Stimulated activated memory B cell treated with anti-CD40 and anti-IgM and Interleukin-4, amounts not matched to agents 10 μg/mL and 1 μg/mL and 100 μg/mL, for 72 hours (primary cell): ENCODE data around the gene SH3BP5.
"Not testable (repeated sequence)": the region's sequence is repeated elsewhere in the genome, so short reads cannot be mapped to it uniquely, and the experiment has no call there.

Source experiments
- ATAC-seq: fragments of 150-1000 bp; cut with Tn5 transposase; 2 replicates; pipeline ENCODE4 v1.10.0; 2021
- H3K27ac Mint-ChIP-seq: one replicate; pipeline ENCODE4 v1.8.0; 2022; ENCODE audit warnings: mild to moderate bottlenecking, mixed read lengths
- H3K27me3 Mint-ChIP-seq: one replicate; pipeline ENCODE4 v1.8.0; 2022; ENCODE audit warnings: mixed read lengths
- H3K36me3 Mint-ChIP-seq: one replicate; pipeline ENCODE4 v1.8.0; 2022; ENCODE audit warnings: mixed read lengths
- H3K4me1 Mint-ChIP-seq: one replicate; pipeline ENCODE4 v1.8.0; 2022; ENCODE audit warnings: mixed read lengths
- H3K4me3 Mint-ChIP-seq: one replicate; pipeline ENCODE4 v1.8.0; 2022; ENCODE audit warnings: mild to moderate bottlenecking, moderate library complexity, mixed read lengths
- H3K9me3 Mint-ChIP-seq: one replicate; pipeline ENCODE4 v1.8.0; 2022; ENCODE audit warnings: mixed read lengths

Gene SH3BP5

GRCh38 chr3:15332405-15333098 is at the start of gene SH3BP5:
TSS of gene SH3BP5 (minus strand) at chr3:15332586. CDS start at chr3:15332408, 178 bp downstream.
- Mint-ChIP-seq H3K36me3 (peaks cover 8% of the 10 kb centered on the region), H3K27me3 (no peaks in the 10 kb centered on the region), H3K27ac (peak within 1 kb of the TSS; percentile 90), H3K4me1 (peaks cover 52% of the 10 kb centered on the region), H3K9me3 (no peaks in the 10 kb centered on the region), H3K4me3 (peak within 1 kb of the TSS; percentile 95)
- ATAC-seq, result peak; percentile 93

GRCh38 chr3:15380980-15381890 is 48.8 kb upstream of the SH3BP5 start:
- H3K9me3 Mint-ChIP-seq, result peaks cover 5% of the 10 kb centered on the region
- peaks cover 4% of the 10 kb centered on the region for H3K36me3 Mint-ChIP-seq
- no peak for ATAC-seq
- H3K4me3 Mint-ChIP-seq, result no peak overlapping the region
- no peaks in the 10 kb centered on the region for H3K27me3 Mint-ChIP-seq
- H3K4me1 Mint-ChIP-seq, result peaks cover 53% of the 10 kb centered on the region
- H3K27ac Mint-ChIP-seq, result peak overlapping the region; percentile 40

GRCh38 chr3:15377961-15378791 is 45.8 kb upstream of the SH3BP5 start:
- H3K4me3 Mint-ChIP-seq, result no peak overlapping the region
- ATAC-seq, result peak; percentile 96
- H3K9me3 Mint-ChIP-seq, result no peaks in the 10 kb centered on the region
- no peaks in the 10 kb centered on the region for H3K36me3 Mint-ChIP-seq
- H3K27me3 Mint-ChIP-seq, result no peaks in the 10 kb centered on the region
- H3K27ac Mint-ChIP-seq, result peak overlapping the region; percentile 72
- H3K4me1 Mint-ChIP-seq, result peaks cover 29% of the 10 kb centered on the region

GRCh38 chr3:15375461-15376000 is 43.1 kb upstream of the SH3BP5 start:
- Mint-ChIP-seq H3K4me3 (no peak overlapping the region), H3K27me3 (no peaks in the 10 kb centered on the region), H3K9me3 (no peaks in the 10 kb centered on the region), H3K4me1 (peaks cover 16% of the 10 kb centered on the region), H3K27ac (peak overlapping the region; percentile 58), H3K36me3 (no peaks in the 10 kb centered on the region)
- no peak for ATAC-seq

- Mint-ChIP-seq H3K36me3 (no peaks in the 10 kb centered on the region), H3K4me1 (peaks cover 21% of the 10 kb centered on the region), H3K27me3 (no peaks in the 10 kb centered on the region), H3K4me3 (no peak overlapping the region), H3K9me3 (no peaks in the 10 kb centered on the region), H3K27ac (no peak overlapping the region)
- no peak for ATAC-seq
Observed at GRCh38 chr3:15372918-15373317, 40.5 kb upstream of the SH3BP5 start.

- H3K4me1 Mint-ChIP-seq, result peaks cover 30% of the 10 kb centered on the region
- no peak for ATAC-seq
- no peak overlapping the region for H3K4me3 Mint-ChIP-seq
- H3K36me3 Mint-ChIP-seq, result no peaks in the 10 kb centered on the region
- no peaks in the 10 kb centered on the region for H3K9me3 Mint-ChIP-seq
- H3K27me3 Mint-ChIP-seq, result no peaks in the 10 kb centered on the region
- no peak overlapping the region for H3K27ac Mint-ChIP-seq
Observed at GRCh38 chr3:15368561-15369135, 36.3 kb upstream of the SH3BP5 start.

- Mint-ChIP-seq H3K9me3 (no peaks in the 10 kb centered on the region), H3K4me1 (peaks cover 40% of the 10 kb centered on the region), H3K27ac (peak overlapping the region; percentile 72), H3K36me3 (no peaks in the 10 kb centered on the region), H3K4me3 (no peak overlapping the region), H3K27me3 (no peaks in the 10 kb centered on the region)
- no peak for ATAC-seq
Observed at GRCh38 chr3:15367059-15367458, 34.7 kb upstream of the SH3BP5 start.

GRCh38 chr3:15364078-15364477 is 31.7 kb upstream of the SH3BP5 start:
- not testable (repeated sequence) for H3K9me3 Mint-ChIP-seq, ATAC-seq, H3K4me3 Mint-ChIP-seq, H3K36me3 Mint-ChIP-seq, H3K27me3 Mint-ChIP-seq
- Mint-ChIP-seq H3K27ac (peak overlapping the region; percentile 30), H3K4me1 (peaks cover 57% of the 10 kb centered on the region)

GRCh38 chr3:15361494-15362214 is 29.3 kb upstream of the SH3BP5 start:
- Mint-ChIP-seq H3K9me3 (no peaks in the 10 kb centered on the region), H3K36me3 (no peaks in the 10 kb centered on the region), H3K27me3 (no peaks in the 10 kb centered on the region), H3K4me3 (peak overlapping the region; percentile 66), H3K4me1 (peaks cover 40% of the 10 kb centered on the region), H3K27ac (peak overlapping the region; percentile 96)
- peak; percentile 93 for ATAC-seq

GRCh38 chr3:15360788-15361493 is 28.6 kb upstream of the SH3BP5 start:
- ATAC-seq, result no peak
- H3K4me1 Mint-ChIP-seq, result peaks cover 47% of the 10 kb centered on the region

GRCh38 chr3:15359677-15360397 is 27.5 kb upstream of the SH3BP5 start:
- Mint-ChIP-seq H3K9me3 (no peaks in the 10 kb centered on the region), H3K36me3 (no peaks in the 10 kb centered on the region), H3K27ac (no peak overlapping the region), H3K4me1 (peaks cover 53% of the 10 kb centered on the region), H3K27me3 (no peaks in the 10 kb centered on the region), H3K4me3 (no peak overlapping the region)
- no peak for ATAC-seq

More at GRCh38 chr3:15360788-15361493, 28.6 kb upstream of the SH3BP5 start:
- Mint-ChIP-seq H3K27ac (peak overlapping the region; percentile 96), H3K36me3 (no peaks in the 10 kb centered on the region), H3K9me3 (no peaks in the 10 kb centered on the region), H3K27me3 (no peaks in the 10 kb centered on the region), H3K4me3 (peak overlapping the region; percentile 66)

- H3K9me3 Mint-ChIP-seq, ATAC-seq, H3K27me3 Mint-ChIP-seq, H3K4me3 Mint-ChIP-seq, H3K36me3 Mint-ChIP-seq: not testable (repeated sequence)
- Mint-ChIP-seq H3K4me1 (peaks cover 41% of the 10 kb centered on the region), H3K27ac (peak overlapping the region; percentile 78)
Observed at GRCh38 chr3:15356651-15357061, 24.3 kb upstream of the SH3BP5 start.

GRCh38 chr3:15356176-15356575 is 23.8 kb upstream of the SH3BP5 start:
- H3K4me3 Mint-ChIP-seq, result no peak overlapping the region
- no peak for ATAC-seq
- H3K4me1 Mint-ChIP-seq, result peaks cover 36% of the 10 kb centered on the region
- H3K9me3 Mint-ChIP-seq, result peaks cover 2% of the 10 kb centered on the region
- peak overlapping the region; percentile 78 for H3K27ac Mint-ChIP-seq
- no peaks in the 10 kb centered on the region for H3K36me3 Mint-ChIP-seq
- H3K27me3 Mint-ChIP-seq, result no peaks in the 10 kb centered on the region
